Uterus (tissue), 2 donors: ENCODE results near the gene LRRC39.

Source experiments
- CTCF ChIP-seq, 4 experiments: fragments of 200-600 bp in 2 of 4; fragments of 450-650 bp in 2 of 4; sonication (generic) in 2 of 4; IDR thresholded peaks; one replicate each; pipeline ENCODE4 v1.5.1; 2016 to 2019; ENCODE audit warnings: antibody characterized with exemption in 4 of 4, mild to moderate bottlenecking in 2 of 4, moderate library complexity in 1 of 4
- POLR2A ChIP-seq, 2 donors: fragments of 450-650 bp; IDR thresholded peaks; one replicate each; pipeline ENCODE4 v1.6.1; 2016; ENCODE audit warnings: antibody characterized with exemption in 2 of 2, mild to moderate bottlenecking in 1 of 2, moderate library complexity in 1 of 2

- TF ChIP-seq CTCF (IDR thresholded peaks at IDR 0.05) (no peak), POLR2A (IDR thresholded peaks at IDR 0.05) (no peak)
Observed at GRCh38 chr1:100145116-100145515, 32.9 kb downstream of the LRRC39 start.
